Endothelial cell of umbilical vein (primary cell): ENCODE data around the gene PPFIA1. TPM values are rescaled to one million over a fixed set of nuclear protein-coding genes. Genes with fewer than 3 reads are reported as not detected.

Experiments
- BruUV-seq: library from RNA; stranded (reverse); fragments of 400-500 nt; replicated peaks from 2 replicates; lab custom pipeline; 2021; lab: Mats Ljungman, UMichigan
- CTCF ChIA-PET: fragments of 300-600, 350-600 bp; sonication (Branson Sonifier 250); formaldehyde crosslinking; loops from one replicate; lab custom pipeline; 2021; ENCODE audit warnings: antibody characterized with exemption, inconsistent platforms; lab: Charles Lee
- POLR2A ChIA-PET: fragments of 300-600, 350-600 bp; sonication (Branson Sonifier 250); formaldehyde crosslinking; loops from one replicate; lab custom pipeline; 2021; ENCODE audit warnings: antibody characterized with exemption, inconsistent platforms; lab: Charles Lee
- DNase-seq: peaks from one replicate; pipeline ENCODE4 v3.0.0-alpha.2; 2011; ENCODE audit warnings: low read depth, low spot score
- FAIRE-seq: peaks from 2 replicates; lab custom pipeline; 2011; peaks lifted over from hg19 to GRCh38; lab: Jason Lieb, UNC
- H2AFZ ChIP-seq: 2 replicates; pipeline ENCODE4 v1.6.0; 2012; ENCODE audit warnings: low read depth, low read length, control low read depth, inconsistent platforms
- H3K27ac ChIP-seq: 2 replicates; pipeline ENCODE4 v1.5.1; 2011; ENCODE audit warnings: low read depth, mild to moderate bottlenecking, control low read depth, low read length, moderate library complexity; ENCODE audit not compliant: insufficient read depth
- H3K27me3 ChIP-seq, 2 experiments: 2 replicates each; pipeline versions ENCODE4 v1.6.0 to v1.6.1; 2011; ENCODE audit warnings: low read length in 2 of 2, mixed read lengths in 1 of 2; ENCODE audit not compliant: control insufficient read depth in 2 of 2, insufficient read depth in 2 of 2
- H3K36me3 ChIP-seq, 2 experiments: 2 replicates in 1 of 2; 3 replicates in 1 of 2; pipeline ENCODE4 v1.5.1; 2011; ENCODE audit warnings: low read length in 2 of 2, mild to moderate bottlenecking in 1 of 2, moderate library complexity in 1 of 2; ENCODE audit not compliant: control insufficient read depth in 2 of 2, insufficient read depth in 2 of 2; ENCODE audit errors: extremely low read depth in 1 of 2
- H3K4me1 ChIP-seq: 3 replicates; pipeline ENCODE4 v1.5.1; 2011; ENCODE audit warnings: mild to moderate bottlenecking, low read length; ENCODE audit not compliant: control insufficient read depth, insufficient read depth; ENCODE audit errors: extremely low read depth
- H3K4me2 ChIP-seq: 2 replicates; pipeline ENCODE4 v1.6.1; 2011; ENCODE audit warnings: low read length, control low read depth, mixed read lengths; ENCODE audit not compliant: insufficient read depth
- H3K4me3 ChIP-seq, 3 experiments: fragments of 200-600 bp in 1 of 3; sonication (generic), shearing (Covaris generic) in 1 of 3; replicated peaks in 1 of 3; 2 replicates each; pipeline ENCODE4 v1.5.1; 2011 to 2016; ENCODE audit warnings: control low read depth in 3 of 3, low read length in 3 of 3, mild to moderate bottlenecking in 2 of 3, inconsistent platforms in 1 of 3, low read depth in 1 of 3, moderate library complexity in 1 of 3; ENCODE audit not compliant: insufficient read depth in 1 of 3
- H3K79me2 ChIP-seq: 2 replicates; pipeline ENCODE4 v1.6.0; 2012; ENCODE audit warnings: low read length, inconsistent platforms; ENCODE audit not compliant: control insufficient read depth, insufficient read depth
- H3K9ac ChIP-seq: replicated peaks from 2 replicates; pipeline ENCODE3; 2011; ENCODE audit warnings: low read length, control low read depth; ENCODE audit not compliant: insufficient read depth; ENCODE audit errors: extremely low read depth
- H3K9me1 ChIP-seq: replicated peaks from 3 replicates; pipeline ENCODE4 v1.6.0; 2011; ENCODE audit warnings: mild to moderate bottlenecking, low read length; ENCODE audit not compliant: control insufficient read depth, insufficient read depth; ENCODE audit errors: extremely low read depth
- H3K9me3 ChIP-seq: replicated peaks from 2 replicates; pipeline ENCODE4 v1.5.1; 2012; ENCODE audit warnings: low read length, inconsistent platforms; ENCODE audit not compliant: control insufficient read depth, insufficient read depth
- H4K20me1 ChIP-seq: replicated peaks from 2 replicates; pipeline ENCODE3; 2011; ENCODE audit warnings: mild to moderate bottlenecking, low read length; ENCODE audit not compliant: control insufficient read depth, insufficient read depth; ENCODE audit errors: extremely low read depth
- EZH2 ChIP-seq: IDR thresholded peaks from 2 replicates; pipeline ENCODE4 v1.6.1; 2012; ENCODE audit warnings: borderline replicate concordance, low read depth, mild to moderate bottlenecking, moderate library complexity, low read length, inconsistent platforms; ENCODE audit not compliant: severe bottlenecking
- FOS ChIP-seq: IDR thresholded peaks from 2 replicates; pipeline ENCODE4 v1.6.1; 2011; ENCODE audit warnings: mild to moderate bottlenecking, low read length, moderate library complexity, borderline replicate concordance; ENCODE audit not compliant: insufficient read depth
- GATA2 ChIP-seq: IDR thresholded peaks from 2 replicates; pipeline ENCODE4 v1.7.0; 2011; ENCODE audit warnings: low read depth, mild to moderate bottlenecking, moderate library complexity, mixed read lengths, low read length; ENCODE audit not compliant: insufficient read length, insufficient read depth
- JUN ChIP-seq: IDR thresholded peaks from 2 replicates; pipeline ENCODE4 v1.6.1; 2011; ENCODE audit warnings: borderline replicate concordance, low read depth; ENCODE audit not compliant: insufficient read length, insufficient read depth
- MYC ChIP-seq: IDR thresholded peaks from one replicate; pipeline ENCODE4 v1.6.1; 2011; ENCODE audit warnings: mild to moderate bottlenecking, low read depth, low read length
- POLR2A ChIP-seq: IDR thresholded peaks from 2 replicates; pipeline ENCODE4 v1.6.1; 2012; ENCODE audit warnings: low read depth, mild to moderate bottlenecking, control low read depth, low read length
- POLR2AphosphoS5 ChIP-seq: IDR thresholded peaks from 2 replicates; pipeline ENCODE4 v1.6.1; 2012; ENCODE audit warnings: low read depth, mild to moderate bottlenecking, control low read depth, low read length, moderate library complexity; ENCODE audit not compliant: insufficient read depth
- dilution Hi-C: fragments of 300-500 bp; cut with MboI; formaldehyde crosslinking; loops from one replicate; pipeline ENCODE4 v1.15.0; 2019; ENCODE audit warnings: low sequenced_read_pairs; ENCODE audit not compliant: extremely low pct_ligation_motif_present
- intact Hi-C: fragments of 100-400 bp; cut with micrococcal nuclease; formaldehyde crosslinking; loops from one replicate; pipeline ENCODE4 v1.10.0; 2022
- polyA plus RNA-seq, 4 experiments: library from polyadenylated mRNA; depleted of rRNA in 3 of 4; stranded (reverse) in 3 of 4; unstranded in 1 of 4; fragments of >200 nt; gene quantifications; 2 replicates each; pipeline versions ENCODE4 v1.2.1 to v1.2.3, GENCODE V29; 2011 to 2012; ENCODE audit warnings: missing spikeins in 1 of 4
- total RNA-seq: library from RNA; stranded (reverse); gene quantifications from 2 replicates; pipeline ENCODE4 v1.2.3, GENCODE V29; 2021
- TF ChIP-seq, protein P1 (sequence below): IDR thresholded peaks from 2 replicates; pipeline ENCODE4 v1.6.1; 2011; ENCODE audit not compliant: insufficient read depth, insufficient read length
- TF ChIP-seq, protein P2 (sequence below), 2 donors: IDR thresholded peaks; 1 replicate in 1 of 2; 2 replicates in 1 of 2; pipeline ENCODE4 v1.5.1; 2011; ENCODE audit warnings: low read length in 2 of 2, mild to moderate bottlenecking in 2 of 2, moderate library complexity in 2 of 2, control low read depth in 1 of 2, inconsistent platforms in 1 of 2, low read depth in 1 of 2; ENCODE audit not compliant: insufficient read depth in 1 of 2; ENCODE audit errors: extremely low read depth in 1 of 2

PPFIA1 gene
- total and polyA plus RNA-seq, 2 donors (not counting 3 experiments of a cell fraction or from before 2014, with no cell fraction given) = 44.3 to 60.9 TPM

DNA sequence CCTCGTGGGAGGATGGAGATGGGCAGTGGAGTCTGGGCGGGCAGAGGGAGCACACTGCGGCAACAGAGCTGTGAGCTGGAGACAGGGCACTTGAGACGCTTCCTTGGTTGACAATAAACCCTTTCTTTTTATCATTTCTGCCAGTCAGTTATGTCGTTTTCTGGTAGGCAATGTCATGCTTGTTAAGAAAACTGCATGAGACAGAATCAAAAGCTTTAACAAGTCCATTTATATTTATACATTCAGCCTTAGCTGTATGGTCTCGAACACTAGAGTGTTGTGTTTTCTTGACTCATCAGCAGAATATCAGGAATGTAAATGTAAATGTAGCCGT lies 31.9 kb downstream of the PPFIA1 start:
- H3K27me3 ChIP-seq = no peaks in the 10 kb centered on the region
- ChIA-PET CTCF (interaction anchor here (0.7 to 1.4 kb wide), 2 partner anchors 29 to 392 kb away, joined by 3 to 5 read pairs; no protein-coding TSS in a partner anchor), POLR2A (no interaction called here)
- dilution Hi-C loops (no loop called here), intact Hi-C loops (no loop called here)
- H2AFZ ChIP-seq = no peak overlapping the region
- BruUV-seq = no TSS peak
- peaks cover 16% of the 10 kb centered on the region for H3K4me1 ChIP-seq
- H3K79me2 ChIP-seq = peaks cover 28% of the 10 kb centered on the region
- H3K4me2 ChIP-seq = no peak overlapping the region
- H3K9me1 ChIP-seq = no peaks in the 10 kb centered on the region
- peaks cover 2% of the 10 kb centered on the region in 2 experiments for H3K36me3 ChIP-seq
- no peak for TF ChIP-seq FOS
- TF ChIP-seq GATA2 = no peak
- no peak for TF ChIP-seq EZH2
- TF ChIP-seq JUN = no peak
- TF ChIP-seq POLR2A = no peak
- no peak for TF ChIP-seq MYC
- TF ChIP-seq, protein P1, sequence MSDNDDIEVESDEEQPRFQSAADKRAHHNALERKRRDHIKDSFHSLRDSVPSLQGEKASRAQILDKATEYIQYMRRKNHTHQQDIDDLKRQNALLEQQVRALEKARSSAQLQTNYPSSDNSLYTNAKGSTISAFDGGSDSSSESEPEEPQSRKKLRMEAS = no peak
- TF ChIP-seq, protein P2, sequence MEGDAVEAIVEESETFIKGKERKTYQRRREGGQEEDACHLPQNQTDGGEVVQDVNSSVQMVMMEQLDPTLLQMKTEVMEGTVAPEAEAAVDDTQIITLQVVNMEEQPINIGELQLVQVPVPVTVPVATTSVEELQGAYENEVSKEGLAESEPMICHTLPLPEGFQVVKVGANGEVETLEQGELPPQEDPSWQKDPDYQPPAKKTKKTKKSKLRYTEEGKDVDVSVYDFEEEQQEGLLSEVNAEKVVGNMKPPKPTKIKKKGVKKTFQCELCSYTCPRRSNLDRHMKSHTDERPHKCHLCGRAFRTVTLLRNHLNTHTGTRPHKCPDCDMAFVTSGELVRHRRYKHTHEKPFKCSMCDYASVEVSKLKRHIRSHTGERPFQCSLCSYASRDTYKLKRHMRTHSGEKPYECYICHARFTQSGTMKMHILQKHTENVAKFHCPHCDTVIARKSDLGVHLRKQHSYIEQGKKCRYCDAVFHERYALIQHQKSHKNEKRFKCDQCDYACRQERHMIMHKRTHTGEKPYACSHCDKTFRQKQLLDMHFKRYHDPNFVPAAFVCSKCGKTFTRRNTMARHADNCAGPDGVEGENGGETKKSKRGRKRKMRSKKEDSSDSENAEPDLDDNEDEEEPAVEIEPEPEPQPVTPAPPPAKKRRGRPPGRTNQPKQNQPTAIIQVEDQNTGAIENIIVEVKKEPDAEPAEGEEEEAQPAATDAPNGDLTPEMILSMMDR (IDR thresholded peaks at IDR 0.05; ENCODE audit: extremely low read depth in 1 of 2, insufficient read depth in 1 of 2, low read depth in 1 of 2, low read length in 2 of 2) = no peak
- no peak for TF ChIP-seq POLR2AphosphoS5
- DNase-seq (no peak), FAIRE-seq (no peak)
- peaks cover 2% of the 10 kb centered on the region for H4K20me1 ChIP-seq
- H3K9me3 ChIP-seq = no peaks in the 10 kb centered on the region
- no peak overlapping the region for H3K27ac ChIP-seq
- H3K4me3 ChIP-seq = no peak overlapping the region
- H3K9ac ChIP-seq = no peak overlapping the region
